HepG2 (cell line): ENCODE data around the gene ATP6V0E2. TPM values are rescaled to one million over a fixed set of nuclear protein-coding genes. Genes with fewer than 3 reads are reported as not detected.

Experiments
- CHCHD3 ChIP-seq: sonication (generic); formaldehyde crosslinking; IDR thresholded peaks from 2 replicates; pipeline ENCODE4 v1.8.0; 2022; ENCODE audit warnings: mild to moderate bottlenecking, missing genetic modification reagents, moderate library complexity
- ERF ChIP-seq: IDR thresholded peaks from 2 replicates; pipeline ENCODE4 v1.6.1; 2018; ENCODE audit warnings: missing biosample characterization, missing genetic modification reagents
- HNRNPK ChIP-seq: fragments of 200-400 bp; formaldehyde crosslinking; IDR thresholded peaks from 2 replicates; pipeline ENCODE4 v1.6.1; 2018; ENCODE audit warnings: low read length, low read depth, moderate library complexity, mild to moderate bottlenecking; ENCODE audit not compliant: poor library complexity, severe bottlenecking
- NBN ChIP-seq: fragments of 450-650 bp; conservative IDR thresholded peaks from 2 replicates; pipeline ENCODE4 v1.6.1; 2017
- PCBP2 ChIP-seq: fragments of 200-400 bp; formaldehyde crosslinking; optimal IDR thresholded peaks from 2 replicates; pipeline ENCODE3; 2018; ENCODE audit warnings: low read length, low read depth; ENCODE audit not compliant: poor library complexity, severe bottlenecking
- PHF21A ChIP-seq: sonication (generic); formaldehyde crosslinking; IDR thresholded peaks from 2 replicates; pipeline ENCODE4 v1.5.0; 2020; ENCODE audit warnings: mild to moderate bottlenecking, missing genetic modification reagents
- PRPF4 ChIP-seq: fragments of 200-400 bp; formaldehyde crosslinking; IDR thresholded peaks from 2 replicates; pipeline ENCODE4 v1.6.1; 2016; ENCODE audit warnings: low read length, low read depth; ENCODE audit not compliant: poor library complexity, severe bottlenecking
- RAD51 ChIP-seq: fragments of 450-650 bp; IDR thresholded peaks from 2 replicates; pipeline ENCODE4 v1.6.1; 2016; ENCODE audit warnings: borderline replicate concordance
- RBAK ChIP-seq: sonication (generic); formaldehyde crosslinking; IDR thresholded peaks from 2 replicates; pipeline ENCODE4 v1.5.1; 2020; ENCODE audit warnings: mild to moderate bottlenecking, missing genetic modification reagents
- RXRB ChIP-seq: IDR thresholded peaks from 2 replicates; pipeline ENCODE4 v1.6.1; 2016; ENCODE audit warnings: borderline replicate concordance, missing genetic modification reagents, missing compliant biosample characterization
- SIX1 ChIP-seq: sonication (generic); formaldehyde crosslinking; IDR thresholded peaks from 2 replicates; pipeline ENCODE4 v1.4.0; 2020; ENCODE audit warnings: missing genetic modification reagents, borderline replicate concordance
- SMAD3 ChIP-seq: sonication (generic); formaldehyde crosslinking; IDR thresholded peaks from 2 replicates; pipeline ENCODE4 v1.4.0; 2020; ENCODE audit warnings: missing genetic modification reagents
- SMARCC2 ChIP-seq: fragments of 450-650 bp; IDR thresholded peaks from 2 replicates; pipeline ENCODE4 v1.6.1; 2017; ENCODE audit warnings: antibody characterized with exemption, mild to moderate bottlenecking
- TAF1 ChIP-seq: sonication (generic); formaldehyde crosslinking; IDR thresholded peaks from 2 replicates; pipeline ENCODE4 v1.4.0; 2020; ENCODE audit warnings: missing genetic modification reagents
- TCF7 ChIP-seq: sonication (generic); IDR thresholded peaks from 2 replicates; pipeline ENCODE4 v1.6.1; 2016; ENCODE audit warnings: antibody characterized with exemption, low read depth
- YEATS2 ChIP-seq: sonication (generic); formaldehyde crosslinking; IDR thresholded peaks from 2 replicates; pipeline ENCODE4 v1.4.0; 2020; ENCODE audit warnings: missing genetic modification reagents, borderline replicate concordance
- ZBTB8A ChIP-seq: sonication (generic); formaldehyde crosslinking; IDR thresholded peaks from 2 replicates; pipeline ENCODE4 v1.4.0; 2020; ENCODE audit warnings: mild to moderate bottlenecking, low read depth, missing genetic modification reagents, borderline replicate concordance
- ZNF253 ChIP-seq: sonication (generic); formaldehyde crosslinking; IDR thresholded peaks from 2 replicates; pipeline ENCODE4 v1.8.0; 2022; ENCODE audit warnings: mild to moderate bottlenecking, missing genetic modification reagents, borderline replicate concordance
- ZNF430 ChIP-seq: sonication (generic); formaldehyde crosslinking; IDR thresholded peaks from 2 replicates; pipeline ENCODE4 v1.9.0; 2021; ENCODE audit warnings: mild to moderate bottlenecking, missing genetic modification reagents
- ZNF780A ChIP-seq: sonication (generic); formaldehyde crosslinking; IDR thresholded peaks from 2 replicates; pipeline ENCODE4 v1.8.0; 2022; ENCODE audit warnings: mild to moderate bottlenecking, missing genetic modification reagents, moderate library complexity
- ZSCAN9 ChIP-seq: IDR thresholded peaks from 2 replicates; pipeline ENCODE4 v1.6.1; 2016; ENCODE audit warnings: borderline replicate concordance
- polyA plus RNA-seq, 8 experiments: library from polyadenylated mRNA; depleted of rRNA in 3 of 8; stranded (reverse) in 7 of 8; unstranded in 1 of 8; fragments of >200 nt; fragmentation: Illumina TruSeq in 4 of 8; extraction: Trizol in 4 of 8; gene quantifications; 2 replicates each; pipeline versions ENCODE4 v1.2.1 to v1.2.3, GENCODE V29; 2011 to 2016; ENCODE audit warnings: low read depth in 4 of 8, missing spikeins in 1 of 8, mixed read lengths in 1 of 8; ENCODE audit not compliant: insufficient read depth in 1 of 8
- total RNA-seq, 5 experiments: library from RNA; depleted of rRNA; stranded (reverse); fragments of >200 nt; fragmentation: Illumina TruSeq; extraction: Trizol; gene quantifications; 2 replicates each; pipeline ENCODE4 v1.2.3, GENCODE V29; 2016; ENCODE audit warnings: low read depth in 1 of 5
- TF ChIP-seq, protein P1 (sequence below): sonication (generic); formaldehyde crosslinking; conservative IDR thresholded peaks from 2 replicates; pipeline ENCODE4 v1.4.0; 2020; ENCODE audit warnings: mild to moderate bottlenecking, missing genetic modification reagents, moderate library complexity
- TF ChIP-seq, protein P2 (sequence below): sonication (generic); formaldehyde crosslinking; IDR thresholded peaks from 2 replicates; pipeline ENCODE4 v1.8.0; 2022; ENCODE audit warnings: missing genetic modification reagents, mild to moderate bottlenecking, moderate library complexity, borderline replicate concordance
- TF ChIP-seq, protein P3 (sequence below): IDR thresholded peaks from 2 replicates; pipeline ENCODE4 v1.6.1; 2016; ENCODE audit warnings: missing biosample characterization, missing genetic modification reagents, low read depth

ATP6V0E2 gene
- total and polyA plus RNA-seq, 2 of the 13 experiments (the other 11 are each of a cell fraction or from before 2014, with no cell fraction given): 36.8 to 203 TPM

DNA sequence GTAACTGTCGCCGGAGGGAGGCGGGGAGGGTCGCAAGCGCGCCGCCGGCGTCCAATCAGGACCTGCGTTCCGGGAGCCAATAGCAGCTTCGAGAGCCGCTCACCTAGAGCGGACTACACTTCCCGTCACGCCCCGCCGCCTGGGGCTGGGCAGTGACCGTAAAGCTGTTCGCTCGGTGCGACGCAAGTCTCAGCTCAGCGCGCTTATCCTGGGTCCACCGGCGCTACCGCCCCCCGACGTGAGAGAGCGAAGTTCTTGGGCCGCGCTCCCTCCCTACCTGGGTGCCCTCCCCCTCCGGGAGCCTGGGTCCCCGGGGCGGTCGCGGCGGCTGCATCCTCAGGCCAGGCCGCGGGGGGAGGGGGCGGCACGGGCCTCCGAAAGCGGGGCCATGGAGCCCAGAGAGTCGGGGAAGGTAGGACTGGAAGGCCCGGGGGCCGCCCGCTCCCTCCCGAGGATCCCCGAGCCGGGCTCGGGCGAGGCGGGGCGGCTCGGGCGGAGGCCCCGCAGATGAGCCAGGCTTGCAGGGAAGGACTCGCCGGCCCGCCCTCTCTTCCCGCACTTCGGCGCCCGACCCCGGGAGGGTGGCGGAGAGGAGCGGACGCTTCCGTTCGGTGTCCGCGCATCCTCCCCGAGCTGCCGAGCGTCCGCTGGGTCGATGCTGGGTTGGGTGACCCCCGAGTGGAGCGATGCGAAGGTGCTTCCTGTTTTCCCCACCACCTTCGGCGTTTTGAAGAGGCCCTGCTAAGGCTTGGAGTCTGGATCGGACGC lies 35.4 kb upstream of the ATP6V0E2 start, which contains the start of gene ZNF862 (continued):
- TF ChIP-seq, protein P1, sequence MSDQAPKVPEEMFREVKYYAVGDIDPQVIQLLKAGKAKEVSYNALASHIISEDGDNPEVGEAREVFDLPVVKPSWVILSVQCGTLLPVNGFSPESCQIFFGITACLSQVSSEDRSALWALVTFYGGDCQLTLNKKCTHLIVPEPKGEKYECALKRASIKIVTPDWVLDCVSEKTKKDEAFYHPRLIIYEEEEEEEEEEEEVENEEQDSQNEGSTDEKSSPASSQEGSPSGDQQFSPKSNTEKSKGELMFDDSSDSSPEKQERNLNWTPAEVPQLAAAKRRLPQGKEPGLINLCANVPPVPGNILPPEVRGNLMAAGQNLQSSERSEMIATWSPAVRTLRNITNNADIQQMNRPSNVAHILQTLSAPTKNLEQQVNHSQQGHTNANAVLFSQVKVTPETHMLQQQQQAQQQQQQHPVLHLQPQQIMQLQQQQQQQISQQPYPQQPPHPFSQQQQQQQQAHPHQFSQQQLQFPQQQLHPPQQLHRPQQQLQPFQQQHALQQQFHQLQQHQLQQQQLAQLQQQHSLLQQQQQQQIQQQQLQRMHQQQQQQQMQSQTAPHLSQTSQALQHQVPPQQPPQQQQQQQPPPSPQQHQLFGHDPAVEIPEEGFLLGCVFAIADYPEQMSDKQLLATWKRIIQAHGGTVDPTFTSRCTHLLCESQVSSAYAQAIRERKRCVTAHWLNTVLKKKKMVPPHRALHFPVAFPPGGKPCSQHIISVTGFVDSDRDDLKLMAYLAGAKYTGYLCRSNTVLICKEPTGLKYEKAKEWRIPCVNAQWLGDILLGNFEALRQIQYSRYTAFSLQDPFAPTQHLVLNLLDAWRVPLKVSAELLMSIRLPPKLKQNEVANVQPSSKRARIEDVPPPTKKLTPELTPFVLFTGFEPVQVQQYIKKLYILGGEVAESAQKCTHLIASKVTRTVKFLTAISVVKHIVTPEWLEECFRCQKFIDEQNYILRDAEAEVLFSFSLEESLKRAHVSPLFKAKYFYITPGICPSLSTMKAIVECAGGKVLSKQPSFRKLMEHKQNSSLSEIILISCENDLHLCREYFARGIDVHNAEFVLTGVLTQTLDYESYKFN: peak; percentile 71
- TF ChIP-seq SIX1 (CRISPR knock-in tag): no peak
- TF ChIP-seq ZBTB8A: no peak
- no peak for TF ChIP-seq ZNF253 (CRISPR knock-in tag)
- peak; percentile 90 for TF ChIP-seq ZNF430 (CRISPR knock-in tag)
- TF ChIP-seq SMAD3 (CRISPR knock-in tag): peak; percentile 51; the same call in 1 of the 2 replicates
- TF ChIP-seq ERF (CRISPR knock-in tag): peak; percentile 67; the same call in 1 of the 2 replicates
- no peak for TF ChIP-seq SMARCC2
- no peak for TF ChIP-seq ZNF780A (CRISPR knock-in tag)
- TF ChIP-seq YEATS2 (CRISPR knock-in tag): peak; percentile 84; the same call in 1 of the 2 replicates
- TF ChIP-seq, protein P2, sequence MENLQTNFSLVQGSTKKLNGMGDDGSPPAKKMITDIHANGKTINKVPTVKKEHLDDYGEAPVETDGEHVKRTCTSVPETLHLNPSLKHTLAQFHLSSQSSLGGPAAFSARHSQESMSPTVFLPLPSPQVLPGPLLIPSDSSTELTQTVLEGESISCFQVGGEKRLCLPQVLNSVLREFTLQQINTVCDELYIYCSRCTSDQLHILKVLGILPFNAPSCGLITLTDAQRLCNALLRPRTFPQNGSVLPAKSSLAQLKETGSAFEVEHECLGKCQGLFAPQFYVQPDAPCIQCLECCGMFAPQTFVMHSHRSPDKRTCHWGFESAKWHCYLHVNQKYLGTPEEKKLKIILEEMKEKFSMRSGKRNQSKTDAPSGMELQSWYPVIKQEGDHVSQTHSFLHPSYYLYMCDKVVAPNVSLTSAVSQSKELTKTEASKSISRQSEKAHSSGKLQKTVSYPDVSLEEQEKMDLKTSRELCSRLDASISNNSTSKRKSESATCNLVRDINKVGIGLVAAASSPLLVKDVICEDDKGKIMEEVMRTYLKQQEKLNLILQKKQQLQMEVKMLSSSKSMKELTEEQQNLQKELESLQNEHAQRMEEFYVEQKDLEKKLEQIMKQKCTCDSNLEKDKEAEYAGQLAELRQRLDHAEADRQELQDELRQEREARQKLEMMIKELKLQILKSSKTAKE (CRISPR knock-in tag): no peak
- TF ChIP-seq HNRNPK: peak; percentile 50
- TF ChIP-seq, protein P3, sequence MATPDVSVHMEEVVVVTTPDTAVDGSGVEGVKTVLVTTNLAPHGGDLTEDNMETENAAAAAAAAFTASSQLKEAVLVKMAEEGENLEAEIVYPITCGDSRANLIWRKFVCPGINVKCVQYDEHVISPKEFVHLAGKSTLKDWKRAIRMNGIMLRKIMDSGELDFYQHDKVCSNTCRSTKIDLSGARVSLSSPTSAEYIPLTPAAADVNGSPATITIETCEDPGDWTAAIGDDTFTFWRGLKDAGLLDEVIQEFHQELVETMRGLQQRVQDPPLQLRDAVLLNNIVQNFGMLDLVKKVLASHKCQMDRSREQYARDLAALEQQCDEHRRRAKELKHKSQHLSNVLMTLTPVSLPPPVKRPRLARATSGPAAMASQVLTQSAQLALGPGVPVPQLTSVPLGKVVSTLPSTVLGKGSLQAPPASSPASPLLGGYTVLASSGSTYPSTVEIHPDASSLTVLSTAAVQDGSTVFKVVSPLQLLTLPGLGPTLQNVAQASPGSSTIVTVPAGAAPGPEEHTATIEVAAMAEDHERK (CRISPR knock-in tag): peak; percentile 73
- no peak for TF ChIP-seq PRPF4
- no peak for TF ChIP-seq PCBP2
- TF ChIP-seq ZSCAN9 (CRISPR knock-in tag): no peak
- TF ChIP-seq RXRB (CRISPR knock-in tag): peak; percentile 34; the same call in 1 of the 2 replicates
- peak; percentile 73; the same call in 1 of the 2 replicates for TF ChIP-seq TAF1
- TF ChIP-seq CHCHD3 (CRISPR knock-in tag): no peak
- TF ChIP-seq RAD51: no peak
- TF ChIP-seq TCF7: no peak
- no peak for TF ChIP-seq NBN
- TF ChIP-seq PHF21A (CRISPR knock-in tag): peak; percentile 91
- TF ChIP-seq RBAK (CRISPR knock-in tag): no peak
